ENCODE measurements around the gene SPATA9. TPM values are rescaled to one million over a fixed set of nuclear protein-coding genes. Genes with fewer than 3 reads are reported as not detected.

SPATA9 gene
- total RNA-seq, 2 donors from 2014 or later = 0.36 TPM; not detected in 1

Other genes with a start within 250 kb of the SPATA9 start
- gene SKIC3, start 128.0 kb downstream of the SPATA9 start, total RNA-seq = 100 to 1,000 TPM; 104 to 112 TPM
- gene ARSK, start 127.9 kb downstream of the SPATA9 start, total RNA-seq = 1 to 10 TPM; 6.4 to 7.2 TPM
- gene GPR150, start 62.9 kb downstream of the SPATA9 start, total RNA-seq = 1 to 10 TPM; 1.1 to 1.7 TPM
- 1 to 10 TPM; 4.0 to 4.8 TPM for gene RFESD, start 36.2 kb downstream of the SPATA9 start, total RNA-seq
- 1 to 10 TPM; 1.3 to 5.2 TPM for gene RHOBTB3, start 48.3 kb upstream of the SPATA9 start, total RNA-seq
- 10 to 100 TPM; 19.1 to 23.4 TPM for gene GLRX, start 139.7 kb upstream of the SPATA9 start, total RNA-seq

Data from activated T-cell treated with anti-CD3 and anti-CD28 coated beads, Interleukin-2, amount 50 U/mL, for 72 hours (primary cell).